ENCODE measurements around the gene SLC66A2. TPM values are rescaled to one million over a fixed set of nuclear protein-coding genes. Genes with fewer than 3 reads are reported as not detected.

Gene SLC66A2
- total and polyA plus RNA-seq, 2 donors (not counting 1 experiment from before 2014, with no cell fraction given), result 44.4 to 45.1 TPM

DNA sequence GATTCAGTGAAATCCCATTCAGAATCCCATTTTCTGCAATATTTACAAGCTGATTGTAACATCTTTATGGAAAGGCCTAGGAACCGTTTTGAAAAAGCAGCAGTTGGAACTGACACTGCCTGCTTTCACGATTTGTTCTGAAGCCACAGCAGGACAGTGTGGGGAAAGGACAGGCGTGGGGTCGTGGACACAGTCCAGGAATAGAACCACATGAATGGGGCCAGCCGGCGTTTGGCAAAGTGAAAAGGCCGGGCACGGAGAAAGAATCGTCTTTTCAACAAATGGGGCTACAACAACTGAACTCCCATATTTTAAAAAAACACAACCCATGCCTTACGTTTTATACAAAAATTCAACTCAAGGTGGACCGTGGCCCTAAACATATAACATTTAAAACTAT lies 69.8 kb downstream of the SLC66A2 start:
- no peaks in the 10 kb centered on the region for H3K79me2 ChIP-seq (ENCODE audit: control insufficient read depth, insufficient read depth, low read length)
- no peaks in the 10 kb centered on the region for H3K27me3 Mint-ChIP-seq
- H3K27ac ChIP-seq (ENCODE audit: low read length in 2 of 2), result no peak overlapping the region
- no peak overlapping the region for H3K27ac Mint-ChIP-seq
- peaks cover 0 to 31% (median 0%) of the 10 kb centered on the region in 3 donors for H3K9me3 ChIP-seq (ENCODE audit: control extremely low read depth in 1 of 3, control insufficient read depth in 2 of 3, insufficient read depth in 1 of 3, low read length in 2 of 3)
- no peaks in the 10 kb centered on the region for H3K36me3 ChIP-seq (replicated peaks in 1 of 2; ENCODE audit: control extremely low read depth in 1 of 2, control insufficient read depth in 1 of 2, extremely low read depth in 1 of 2, insufficient read depth in 2 of 2, low read length in 1 of 2)
- H3K27me3 ChIP-seq (replicated peaks in 1 of 4; ENCODE audit: control extremely low read depth in 1 of 4, control insufficient read depth in 3 of 4, insufficient read depth in 4 of 4, low read length in 3 of 4), result no peaks in the 10 kb centered on the region
- H3K4me3 Mint-ChIP-seq, result no peak overlapping the region
- H3K4me1 ChIP-seq (ENCODE audit: control insufficient read depth in 2 of 2, insufficient read depth in 2 of 2, low read length in 2 of 2), result no peaks in the 10 kb centered on the region
- TF ChIP-seq EZH2 (IDR thresholded peaks at IDR 0.05; ENCODE audit: borderline replicate concordance, insufficient read depth, low read depth, low read length, poor library complexity, severe bottlenecking) (no peak), CTCF (IDR thresholded peaks at IDR 0.05) (no peak)
- H3K9me3 Mint-ChIP-seq (ENCODE audit: insufficient read depth), result peaks cover 3% of the 10 kb centered on the region
- H3K4me3 ChIP-seq (ENCODE audit: control extremely low read depth in 1 of 5, extremely low read depth in 1 of 5, insufficient read depth in 1 of 5, low read depth in 2 of 5, low read length in 4 of 5), result no peak overlapping the region
- intact Hi-C loops (cut with micrococcal nuclease), result no loop called here
- no peak for ATAC-seq (ENCODE audit: low read depth)
- ChIA-PET CTCF (no interaction called here), POLR2A (no interaction called here)
- H3K4me2 ChIP-seq (replicated peaks; ENCODE audit: low read depth, low read length, poor library complexity, severe bottlenecking), result no peak overlapping the region
- DNase-seq, result no peak
- H4K20me1 ChIP-seq (ENCODE audit: control insufficient read depth, insufficient read depth, low read length, poor library complexity, severe bottlenecking), result no peaks in the 10 kb centered on the region
- WGBS (ENCODE audit: insufficient coverage), result 96% methylated on average over 9 of the region's 11 CpGs
- no peak overlapping the region for H3K9ac ChIP-seq (ENCODE audit: low read length)
- no peak overlapping the region for H2AFZ ChIP-seq (ENCODE audit: insufficient read depth, low read depth, low read length, poor library complexity, severe bottlenecking)
- H3K4me1 Mint-ChIP-seq, result no peaks in the 10 kb centered on the region

DNA sequence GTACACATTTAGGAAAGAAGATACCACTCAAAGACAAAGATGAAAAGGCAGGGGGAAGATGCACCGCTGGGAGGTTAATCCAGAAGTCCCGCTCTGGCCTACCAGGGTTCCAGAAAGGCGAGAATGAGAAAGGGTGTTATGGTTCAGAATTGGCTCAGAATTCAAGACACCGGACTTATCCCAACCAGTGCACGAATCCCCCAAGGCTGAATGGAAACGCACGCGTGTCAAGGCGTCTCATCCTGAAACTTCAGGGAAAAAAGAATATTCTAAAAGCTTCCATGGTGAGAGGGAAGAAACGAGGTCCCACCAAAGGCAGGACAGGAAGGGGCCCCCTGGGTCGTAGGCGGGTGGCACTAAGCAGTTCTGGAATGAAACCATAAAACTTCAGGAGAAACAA lies 71.9 kb downstream of the SLC66A2 start:
- peaks cover 0 to 4% (median 0%) of the 10 kb centered on the region in 4 experiments for H3K27me3 ChIP-seq (replicated peaks in 1 of 4; ENCODE audit: control extremely low read depth in 1 of 4, control insufficient read depth in 3 of 4, insufficient read depth in 4 of 4, low read length in 3 of 4)
- ATAC-seq (ENCODE audit: low read depth) (no peak), DNase-seq (no peak)
- H3K4me2 ChIP-seq (replicated peaks; ENCODE audit: low read depth, low read length, poor library complexity, severe bottlenecking), result no peak overlapping the region
- peaks cover 0 to 20% (median 0%) of the 10 kb centered on the region in 3 donors for H3K9me3 ChIP-seq (ENCODE audit: control extremely low read depth in 1 of 3, control insufficient read depth in 2 of 3, insufficient read depth in 1 of 3, low read length in 2 of 3)
- no peak overlapping the region for H3K4me3 Mint-ChIP-seq
- intact Hi-C loops (cut with micrococcal nuclease), result no loop called here
- no peak overlapping the region for H3K27ac Mint-ChIP-seq
- no peaks in the 10 kb centered on the region for H4K20me1 ChIP-seq (ENCODE audit: control insufficient read depth, insufficient read depth, low read length, poor library complexity, severe bottlenecking)
- no peaks in the 10 kb centered on the region for H3K4me1 Mint-ChIP-seq
- H3K79me2 ChIP-seq (ENCODE audit: control insufficient read depth, insufficient read depth, low read length), result no peaks in the 10 kb centered on the region
- no peaks in the 10 kb centered on the region for H3K27me3 Mint-ChIP-seq
- ChIA-PET CTCF (no interaction called here), POLR2A (no interaction called here)
- H2AFZ ChIP-seq (ENCODE audit: insufficient read depth, low read depth, low read length, poor library complexity, severe bottlenecking), result no peak overlapping the region
- H3K4me3 ChIP-seq (ENCODE audit: control extremely low read depth in 1 of 5, extremely low read depth in 1 of 5, insufficient read depth in 1 of 5, low read depth in 2 of 5, low read length in 4 of 5), result no peak overlapping the region
- no peak overlapping the region for H3K9ac ChIP-seq (ENCODE audit: low read length)
- TF ChIP-seq CTCF (IDR thresholded peaks at IDR 0.05), result no peak
- TF ChIP-seq EZH2 (IDR thresholded peaks at IDR 0.05; ENCODE audit: borderline replicate concordance, insufficient read depth, low read depth, low read length, poor library complexity, severe bottlenecking), result no peak
- no peaks in the 10 kb centered on the region for H3K36me3 ChIP-seq (replicated peaks in 1 of 2; ENCODE audit: control extremely low read depth in 1 of 2, control insufficient read depth in 1 of 2, extremely low read depth in 1 of 2, insufficient read depth in 2 of 2, low read length in 1 of 2)
- H3K27ac ChIP-seq (ENCODE audit: low read length in 2 of 2), result no peak overlapping the region
- WGBS (ENCODE audit: insufficient coverage), result 100% methylated on average over 1 of the region's 12 CpGs
- peaks cover 3% of the 10 kb centered on the region for H3K9me3 Mint-ChIP-seq (ENCODE audit: insufficient read depth)
- H3K4me1 ChIP-seq (ENCODE audit: control insufficient read depth in 2 of 2, insufficient read depth in 2 of 2, low read length in 2 of 2), result no peaks in the 10 kb centered on the region

All from B cell (primary cell).